ENCODE data around the gene RAB4B.
"Not testable (repeated sequence)": the region's sequence is repeated elsewhere in the genome, so short reads cannot be mapped to it uniquely, and the experiment has no call there.

GRCh38 chr19:40838477-40838876 lies 60.4 kb downstream of the RAB4B start:
- TF ChIP-seq, protein P1, sequence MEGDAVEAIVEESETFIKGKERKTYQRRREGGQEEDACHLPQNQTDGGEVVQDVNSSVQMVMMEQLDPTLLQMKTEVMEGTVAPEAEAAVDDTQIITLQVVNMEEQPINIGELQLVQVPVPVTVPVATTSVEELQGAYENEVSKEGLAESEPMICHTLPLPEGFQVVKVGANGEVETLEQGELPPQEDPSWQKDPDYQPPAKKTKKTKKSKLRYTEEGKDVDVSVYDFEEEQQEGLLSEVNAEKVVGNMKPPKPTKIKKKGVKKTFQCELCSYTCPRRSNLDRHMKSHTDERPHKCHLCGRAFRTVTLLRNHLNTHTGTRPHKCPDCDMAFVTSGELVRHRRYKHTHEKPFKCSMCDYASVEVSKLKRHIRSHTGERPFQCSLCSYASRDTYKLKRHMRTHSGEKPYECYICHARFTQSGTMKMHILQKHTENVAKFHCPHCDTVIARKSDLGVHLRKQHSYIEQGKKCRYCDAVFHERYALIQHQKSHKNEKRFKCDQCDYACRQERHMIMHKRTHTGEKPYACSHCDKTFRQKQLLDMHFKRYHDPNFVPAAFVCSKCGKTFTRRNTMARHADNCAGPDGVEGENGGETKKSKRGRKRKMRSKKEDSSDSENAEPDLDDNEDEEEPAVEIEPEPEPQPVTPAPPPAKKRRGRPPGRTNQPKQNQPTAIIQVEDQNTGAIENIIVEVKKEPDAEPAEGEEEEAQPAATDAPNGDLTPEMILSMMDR (IDR thresholded peaks at IDR 0.05) = not testable (repeated sequence)
- TF ChIP-seq EZH2phosphoT487, EZH2 (IDR thresholded peaks at IDR 0.05): not testable (repeated sequence)

Measured in neural progenitor cell (in vitro differentiated cells).